Left lung (tissue), 10 donors: Measurements from ENCODE around the gene SLC24A4. TPM values are rescaled to one million over a fixed set of nuclear protein-coding genes. Genes with fewer than 3 reads are reported as not detected.

Experiments
- ATAC-seq: fragments of 200-7000 bp; cut with Tn5 transposase; one replicate; pipeline ENCODE4 v1.9.1; 2020; ENCODE audit warnings: moderate library complexity
- DNase-seq, 4 donors: peaks; one replicate each; pipeline ENCODE4 v3.0.0-alpha.2; 2013 to 2020
- H3K27ac ChIP-seq, 2 donors: fragments of 200-600 bp; sonication (generic) in 1 of 2; one replicate each; pipeline versions ENCODE4 v1.5.0 to v1.8.0; 2020 to 2021
- H3K27me3 ChIP-seq, 2 donors: fragments of 200-600 bp; sonication (generic) in 1 of 2; one replicate each; pipeline versions ENCODE4 v1.5.0 to v1.8.0; 2020 to 2021
- H3K36me3 ChIP-seq, 2 donors: fragments of 200-600 bp; sonication (generic) in 1 of 2; one replicate each; pipeline versions ENCODE4 v1.5.0 to v1.8.0; 2020 to 2021
- H3K4me1 ChIP-seq, 2 donors: fragments of 200-600 bp; one replicate each; pipeline ENCODE4 v1.8.0; 2021
- H3K4me3 ChIP-seq, 2 donors: fragments of 200-600 bp; sonication (generic) in 1 of 2; one replicate each; pipeline versions ENCODE4 v1.5.0 to v1.8.0; 2020 to 2021; ENCODE audit warnings: mild to moderate bottlenecking in 1 of 2
- H3K9me3 ChIP-seq, 2 donors: fragments of 200-600 bp; sonication (generic) in 1 of 2; one replicate each; pipeline versions ENCODE4 v1.5.0 to v1.8.0; 2020 to 2021
- CTCF ChIP-seq, 2 donors: fragments of 200-600 bp; sonication (generic) in 1 of 2; IDR thresholded peaks; one replicate each; pipeline versions ENCODE4 v1.5.0 to v1.8.0; 2021; ENCODE audit warnings: antibody characterized with exemption in 2 of 2
- intact Hi-C, 2 donors: fragments of 100-400 bp; cut with DNase I; formaldehyde crosslinking; loops; one replicate each; pipeline versions ENCODE4 v1.11.2 to v1.14.2; 2022
- polyA plus RNA-seq, 6 donors: library from polyadenylated mRNA; unstranded; fragments of 120-200 nt; gene quantifications; one replicate each; pipeline ENCODE4 v1.2.1, GENCODE V29; 2013; ENCODE audit not compliant: insufficient read length in 6 of 6
- total RNA-seq, 2 donors: library from RNA; stranded (reverse); fragmentation: NEBNext Ultra II Directional; extraction: Animal tissue kit (Norgen Biotek cat#: 25700); gene quantifications; one replicate each; pipeline ENCODE4 v1.2.1, GENCODE V29; 2021
- donor health status: DM: no; HTN: yes; CAD: no.
- donor health status: DM: no; HTN: no; CAD: no.

Gene SLC24A4
- total and polyA plus RNA-seq, 8 donors, result 0.25 to 2.0 (median 0.47) TPM

- no peak for TF ChIP-seq CTCF (IDR thresholded peaks at IDR 0.05)
- DNase-seq (no peak), ATAC-seq (no peak)
- Histone ChIP-seq H3K27me3 (no peaks in the 10 kb centered on the region), H3K9me3 (no peaks in the 10 kb centered on the region), H3K36me3 (no peaks in the 10 kb centered on the region), H3K4me3 (no peak overlapping the region), H3K4me1 (peaks cover 0 to 36% of the 10 kb centered on the region in 2 donors), H3K27ac (no peak overlapping the region)
- intact Hi-C loops, result no loop called here
Observed at GRCh38 chr14:92499234-92499633, 176.3 kb downstream of the SLC24A4 start.

GRCh38 chr14:92500491-92500941 is 177.6 kb downstream of the SLC24A4 start:
- no peak for TF ChIP-seq CTCF (IDR thresholded peaks at IDR 0.05)
- Histone ChIP-seq H3K27ac (no peak overlapping the region), H3K36me3 (no peaks in the 10 kb centered on the region), H3K9me3 (no peaks in the 10 kb centered on the region), H3K4me1 (peaks cover 0 to 25% of the 10 kb centered on the region in 2 donors), H3K27me3 (no peaks in the 10 kb centered on the region), H3K4me3 (no peak overlapping the region)
- DNase-seq, result no peak
- intact Hi-C loops, result no loop called here
- no peak for ATAC-seq

- peaks cover 0 to 22% of the 10 kb centered on the region in 2 donors for H3K4me1 ChIP-seq
- ATAC-seq (no peak), DNase-seq (no peak)
- no peaks in the 10 kb centered on the region for H3K27me3 ChIP-seq
- no peaks in the 10 kb centered on the region for H3K9me3 ChIP-seq
- no peak overlapping the region for H3K27ac ChIP-seq
- no peak overlapping the region for H3K4me3 ChIP-seq
- no peak for TF ChIP-seq CTCF (IDR thresholded peaks at IDR 0.05)
- intact Hi-C loops, result no loop called here
- no peaks in the 10 kb centered on the region for H3K36me3 ChIP-seq
Observed at GRCh38 chr14:92501891-92502351, 179.0 kb downstream of the SLC24A4 start.

- ATAC-seq (no peak), DNase-seq (no peak)
- Histone ChIP-seq H3K27ac (no peak overlapping the region), H3K4me1 (peaks cover 0 to 28% of the 10 kb centered on the region in 2 donors), H3K9me3 (no peaks in the 10 kb centered on the region), H3K27me3 (no peaks in the 10 kb centered on the region), H3K4me3 (no peak overlapping the region), H3K36me3 (no peaks in the 10 kb centered on the region)
- TF ChIP-seq CTCF (IDR thresholded peaks at IDR 0.05), result no peak
- intact Hi-C loops, result no loop called here
Observed at GRCh38 chr14:92502541-92503286, 179.7 kb downstream of the SLC24A4 start.

- Histone ChIP-seq H3K9me3 (no peaks in the 10 kb centered on the region), H3K36me3 (no peaks in the 10 kb centered on the region), H3K27me3 (no peaks in the 10 kb centered on the region), H3K4me1 (peaks cover 0 to 32% of the 10 kb centered on the region in 2 donors), H3K4me3 (no peak overlapping the region), H3K27ac (no peak overlapping the region)
- TF ChIP-seq CTCF (IDR thresholded peaks at IDR 0.05), result no peak
- DNase-seq (no peak), ATAC-seq (peak; percentile 23)
- intact Hi-C loops, result no loop called here
Observed at GRCh38 chr14:92503756-92504491, 181.0 kb downstream of the SLC24A4 start.
